Body of pancreas (tissue), 4 donors: ENCODE results near the gene CCDC136. TPM values are rescaled to one million over a fixed set of nuclear protein-coding genes. Genes with fewer than 3 reads are reported as not detected.

Source experiments
- ATAC-seq: fragments of 150-250 bp; one replicate; pipeline ENCODE4 v1.9.1; 2016
- DNase-seq, 4 donors: peaks; one replicate each; pipeline ENCODE4 v3.0.0-alpha.2; 2019
- H3K27ac ChIP-seq, 4 donors: fragments of 200-600 bp; sonication (generic); 1 replicate in 3 of 4; 2 replicates in 1 of 4; pipeline versions ENCODE4 v1.5.1 to v1.6.1; 2016 to 2019; ENCODE audit warnings: mild to moderate bottlenecking in 1 of 4, mixed read lengths in 1 of 4, moderate library complexity in 1 of 4
- H3K27me3 ChIP-seq, 2 donors: fragments of 200-600 bp; sonication (generic); one replicate each; pipeline ENCODE4 v1.6.0; 2016; ENCODE audit warnings: mild to moderate bottlenecking in 1 of 2
- H3K36me3 ChIP-seq, 2 donors: fragments of 200-600 bp; sonication (generic); replicated peaks in 1 of 2; 2 replicates each; pipeline ENCODE4 v1.5.1; 2016; ENCODE audit warnings: low read depth in 2 of 2; ENCODE audit not compliant: insufficient read depth in 1 of 2
- H3K4me1 ChIP-seq: fragments of 200-600 bp; sonication (generic); one replicate; pipeline ENCODE4 v1.6.0; 2016
- H3K4me3 ChIP-seq, 2 donors: fragments of 200-600 bp; sonication (generic); 1 replicate in 1 of 2; 2 replicates in 1 of 2; pipeline ENCODE4 v1.5.1; 2016 to 2019
- H3K9me3 ChIP-seq, 3 donors: fragments of 200-600 bp; sonication (generic); 1 replicate in 2 of 3; 2 replicates in 1 of 3; pipeline ENCODE4 v1.5.1; 2016
- POLR2A ChIP-seq, 3 donors: fragments of 450-650 bp; IDR thresholded peaks; one replicate each; pipeline ENCODE4 v1.6.1; 2016; ENCODE audit warnings: antibody characterized with exemption in 3 of 3, mild to moderate bottlenecking in 2 of 3
- WGBS, 2 donors: methylation state at CpG; one replicate each; pipeline ENCODE4 v1.1.5; 2017; 5-methylcytosine and 5-hydroxymethylcytosine counted together
- intact Hi-C: fragments of 100-400 bp; cut with DNase I; formaldehyde crosslinking; loops from one replicate; pipeline ENCODE4 v1.15.1; 2023
- total RNA-seq, 2 donors: library from RNA; depleted of rRNA; stranded (reverse); fragments of >200 nt; gene quantifications; one replicate each; pipeline ENCODE4 v1.1.0, GENCODE V29; 2016
- TF ChIP-seq, protein P1 (sequence below), 7 experiments: fragments of 450-650 bp in 4 of 7; fragments of 200-600 bp in 3 of 7; sonication (generic) in 3 of 7; IDR thresholded peaks; one replicate each; pipeline ENCODE4 v1.5.1; 2016 to 2019; ENCODE audit warnings: antibody characterized with exemption in 7 of 7

Gene CCDC136
- total RNA-seq, 2 donors from 2014 or later = 0.99 to 3.6 TPM

DNA sequence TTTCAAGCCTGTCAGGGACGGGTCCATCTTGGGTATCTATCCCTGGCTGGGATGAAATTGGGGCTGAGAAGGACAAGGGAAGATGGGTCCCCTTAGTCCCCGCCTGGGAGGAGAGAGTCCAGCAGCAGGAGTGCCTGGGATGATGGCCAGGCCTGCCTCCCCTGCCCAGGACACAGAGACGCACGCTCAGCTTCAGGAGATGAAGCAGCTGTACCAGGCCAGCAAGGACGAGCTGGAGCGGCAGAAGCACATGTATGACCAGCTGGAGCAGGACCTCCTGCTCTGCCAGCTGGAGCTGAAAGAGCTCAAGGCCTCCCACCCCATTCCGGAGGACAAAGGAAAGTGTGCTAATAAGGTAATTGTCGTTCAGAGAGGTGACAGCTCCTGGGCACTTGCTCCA, 15.4 kb downstream of the CCDC136 start:
- 51 to 76% methylated on average over 5 to 8 of the region's 8 CpGs for WGBS, 2 donors
- H3K27ac ChIP-seq = no peak overlapping the region
- peaks cover 4% of the 10 kb centered on the region for H3K4me1 ChIP-seq
- no peaks in the 10 kb centered on the region for H3K36me3 ChIP-seq
- no peaks in the 10 kb centered on the region for H3K9me3 ChIP-seq
- DNase-seq = no peak
- no peaks in the 10 kb centered on the region for H3K27me3 ChIP-seq
- intact Hi-C loops = no loop called here
- no peak for ATAC-seq
- TF ChIP-seq, protein P1, sequence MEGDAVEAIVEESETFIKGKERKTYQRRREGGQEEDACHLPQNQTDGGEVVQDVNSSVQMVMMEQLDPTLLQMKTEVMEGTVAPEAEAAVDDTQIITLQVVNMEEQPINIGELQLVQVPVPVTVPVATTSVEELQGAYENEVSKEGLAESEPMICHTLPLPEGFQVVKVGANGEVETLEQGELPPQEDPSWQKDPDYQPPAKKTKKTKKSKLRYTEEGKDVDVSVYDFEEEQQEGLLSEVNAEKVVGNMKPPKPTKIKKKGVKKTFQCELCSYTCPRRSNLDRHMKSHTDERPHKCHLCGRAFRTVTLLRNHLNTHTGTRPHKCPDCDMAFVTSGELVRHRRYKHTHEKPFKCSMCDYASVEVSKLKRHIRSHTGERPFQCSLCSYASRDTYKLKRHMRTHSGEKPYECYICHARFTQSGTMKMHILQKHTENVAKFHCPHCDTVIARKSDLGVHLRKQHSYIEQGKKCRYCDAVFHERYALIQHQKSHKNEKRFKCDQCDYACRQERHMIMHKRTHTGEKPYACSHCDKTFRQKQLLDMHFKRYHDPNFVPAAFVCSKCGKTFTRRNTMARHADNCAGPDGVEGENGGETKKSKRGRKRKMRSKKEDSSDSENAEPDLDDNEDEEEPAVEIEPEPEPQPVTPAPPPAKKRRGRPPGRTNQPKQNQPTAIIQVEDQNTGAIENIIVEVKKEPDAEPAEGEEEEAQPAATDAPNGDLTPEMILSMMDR (IDR thresholded peaks at IDR 0.05) = no peak
- TF ChIP-seq POLR2A (IDR thresholded peaks at IDR 0.05) = no peak
- H3K4me3 ChIP-seq = no peak overlapping the region

DNA sequence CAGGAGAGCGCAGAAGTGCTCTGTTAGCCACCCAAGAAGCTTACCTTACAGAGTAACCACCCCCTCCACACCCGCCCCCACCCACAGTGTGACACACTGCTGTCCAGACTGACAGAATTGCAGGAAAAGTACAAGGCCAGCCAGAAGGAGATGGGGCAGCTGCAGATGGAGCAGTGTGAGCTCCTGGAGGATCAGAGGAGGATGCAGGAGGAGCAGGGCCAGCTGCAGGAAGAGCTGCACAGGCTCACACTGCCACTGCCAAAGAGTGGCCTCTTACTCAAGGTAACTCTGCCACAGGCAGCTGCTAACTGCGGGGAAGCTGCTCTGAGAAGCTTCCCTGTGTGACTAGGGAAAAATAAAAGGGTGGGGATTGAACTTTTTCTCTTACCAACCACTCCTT, 17.6 kb downstream of the CCDC136 start:
- Histone ChIP-seq H3K27me3 (no peaks in the 10 kb centered on the region), H3K36me3 (no peaks in the 10 kb centered on the region), H3K27ac (no peak overlapping the region), H3K9me3 (no peaks in the 10 kb centered on the region), H3K4me1 (peaks cover 15% of the 10 kb centered on the region), H3K4me3 (no peak overlapping the region)
- intact Hi-C loops = no loop called here
- 77 to 82% methylated on average over 3 of the region's 3 CpGs for WGBS, 2 donors
- no peak for ATAC-seq
- DNase-seq = no peak
- TF ChIP-seq, protein P1 (IDR thresholded peaks at IDR 0.05) = no peak
- TF ChIP-seq POLR2A (IDR thresholded peaks at IDR 0.05) = no peak

DNA sequence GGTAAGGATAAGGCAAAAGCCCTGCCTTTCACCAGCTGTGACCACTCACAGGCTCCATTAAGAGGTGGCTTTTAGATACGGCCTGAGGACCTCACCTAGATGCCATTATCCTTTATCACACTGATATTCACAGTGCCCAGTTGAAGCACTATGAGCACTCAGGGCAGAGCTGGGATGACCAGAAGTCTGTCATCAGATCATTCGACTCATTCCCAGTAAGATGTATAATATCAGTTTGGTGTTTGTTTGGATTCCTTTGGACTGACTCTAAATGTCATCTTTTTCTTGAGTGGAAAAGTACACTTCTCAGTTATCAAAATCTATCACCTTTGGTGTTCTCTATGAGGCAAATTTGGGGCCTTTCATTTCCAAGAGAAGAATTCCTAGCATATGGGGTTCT, 18.7 kb downstream of the CCDC136 start:
- H3K4me1 ChIP-seq = peaks cover 21% of the 10 kb centered on the region
- 80 to 91% methylated on average over 2 of the region's 2 CpGs for WGBS, 2 donors
- H3K27me3 ChIP-seq = no peaks in the 10 kb centered on the region
- H3K27ac ChIP-seq = no peak overlapping the region
- DNase-seq = no peak
- H3K36me3 ChIP-seq = no peaks in the 10 kb centered on the region
- H3K9me3 ChIP-seq = no peaks in the 10 kb centered on the region
- intact Hi-C loops = no loop called here
- no peak overlapping the region for H3K4me3 ChIP-seq
- ATAC-seq = no peak
- no peak for TF ChIP-seq POLR2A (IDR thresholded peaks at IDR 0.05)
- TF ChIP-seq, protein P1 (IDR thresholded peaks at IDR 0.05) = no peak

DNA sequence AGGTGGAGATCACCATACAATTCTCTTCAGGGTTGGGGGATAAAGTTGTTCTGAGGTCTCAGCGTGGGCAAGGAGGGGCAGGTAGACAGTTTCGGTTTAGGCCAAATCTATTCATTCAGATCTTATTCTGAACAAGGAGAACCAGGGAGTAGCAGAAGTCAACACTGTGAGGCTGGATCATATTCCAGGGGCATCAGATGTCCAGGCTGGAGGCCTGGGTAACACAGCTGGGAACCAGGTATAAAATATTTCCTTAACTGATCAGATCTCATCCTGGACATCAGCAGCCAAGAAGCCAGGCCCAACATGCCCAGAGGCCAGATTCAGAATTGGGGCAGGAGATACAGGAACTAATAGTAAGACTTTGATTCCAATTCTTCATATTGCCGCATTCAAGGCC, 19.2 kb downstream of the CCDC136 start:
- no peak for TF ChIP-seq POLR2A (IDR thresholded peaks at IDR 0.05)
- TF ChIP-seq, protein P1 (IDR thresholded peaks at IDR 0.05) = no peak
- Histone ChIP-seq H3K27ac (no peak overlapping the region), H3K4me1 (peaks cover 21% of the 10 kb centered on the region), H3K9me3 (no peaks in the 10 kb centered on the region), H3K27me3 (no peaks in the 10 kb centered on the region), H3K36me3 (no peaks in the 10 kb centered on the region), H3K4me3 (no peak overlapping the region)
- 85 to 91% methylated on average over 3 of the region's 3 CpGs for WGBS, 2 donors
- ATAC-seq (no peak), DNase-seq (no peak)
- intact Hi-C loops = no loop called here

DNA sequence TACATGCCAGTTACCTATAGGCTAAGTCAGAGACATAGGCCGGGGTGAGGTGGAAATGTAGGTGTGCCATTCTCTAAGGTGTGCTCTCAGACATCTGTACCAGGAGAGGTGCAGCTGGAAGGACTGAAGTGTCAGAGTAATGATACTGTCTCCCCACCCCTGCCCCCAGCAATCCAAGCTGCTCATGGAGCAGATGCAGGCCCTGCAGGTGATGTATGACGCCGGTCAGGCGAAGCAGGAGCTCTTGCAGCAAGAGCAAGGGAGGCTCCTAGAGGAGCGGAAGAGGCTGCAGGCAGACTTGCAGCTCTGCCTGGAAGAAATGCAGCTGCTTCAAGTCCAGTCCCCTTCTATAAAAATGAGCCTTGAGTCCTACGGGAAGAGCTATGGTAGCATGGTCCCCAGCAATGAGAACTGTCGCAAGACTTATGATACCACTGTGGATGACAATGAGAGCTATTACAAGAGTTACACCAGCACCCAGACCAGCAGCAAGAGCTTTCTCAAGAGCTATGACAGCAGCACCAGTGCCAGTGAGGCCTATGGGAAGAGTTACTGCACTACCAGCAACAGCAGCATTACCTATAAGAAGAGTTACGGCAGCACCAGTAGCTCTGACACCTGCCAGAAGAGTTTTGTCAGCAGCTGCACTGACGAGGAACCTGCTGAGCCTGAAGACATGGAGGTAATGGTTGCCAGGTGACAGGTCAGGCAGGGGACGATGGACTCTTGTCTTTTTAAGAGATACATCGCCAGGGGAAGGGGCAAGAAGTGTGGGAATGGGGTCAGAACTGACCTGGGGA, 20.1 kb downstream of the CCDC136 start:
- Histone ChIP-seq H3K9me3 (no peaks in the 10 kb centered on the region), H3K36me3 (no peaks in the 10 kb centered on the region), H3K4me1 (peaks cover 21% of the 10 kb centered on the region), H3K27me3 (no peaks in the 10 kb centered on the region), H3K27ac (no peak overlapping the region), H3K4me3 (no peak overlapping the region)
- ATAC-seq (no peak), DNase-seq (no peak)
- WGBS, 2 donors = 91% methylated on average over 11 of the region's 11 CpGs
- TF ChIP-seq, protein P1 (IDR thresholded peaks at IDR 0.05) = no peak
- no peak for TF ChIP-seq POLR2A (IDR thresholded peaks at IDR 0.05)
- intact Hi-C loops = no loop called here
